IPS-20b (cell line): ENCODE results near the gene NR1D2.
"Not testable (repeated sequence)": the region's sequence is repeated elsewhere in the genome, so short reads cannot be mapped to it uniquely, and the experiment has no call there.

ENCODE experiments used
- H3K27ac ChIP-seq: one replicate; pipeline ENCODE4 v1.5.1; 2013; ENCODE audit warnings: low read length
- H3K27me3 ChIP-seq: 2 replicates; pipeline ENCODE4 v1.6.1; 2013; ENCODE audit warnings: mild to moderate bottlenecking, low read length, inconsistent platforms; ENCODE audit not compliant: insufficient read depth
- H3K36me3 ChIP-seq: 2 replicates; pipeline ENCODE4 v1.6.1; 2013; ENCODE audit warnings: low read depth, mild to moderate bottlenecking, inconsistent platforms, low read length, moderate library complexity; ENCODE audit not compliant: insufficient read depth
- H3K4me1 ChIP-seq: 2 replicates; pipeline ENCODE4 v1.6.1; 2013; ENCODE audit warnings: mild to moderate bottlenecking, control low read depth, inconsistent platforms, low read length, moderate library complexity; ENCODE audit not compliant: insufficient read depth
- H3K4me3 ChIP-seq: 2 replicates; pipeline ENCODE4 v1.5.1; 2013; ENCODE audit warnings: mild to moderate bottlenecking, low read length, inconsistent platforms
- H3K9ac ChIP-seq: 2 replicates; pipeline ENCODE4 v1.6.1; 2013; ENCODE audit warnings: low read depth, mild to moderate bottlenecking, inconsistent platforms, low read length, moderate library complexity
- H3K9me3 ChIP-seq: 2 replicates; pipeline ENCODE4 v1.6.1; 2013; ENCODE audit warnings: mild to moderate bottlenecking, low read depth, low read length, inconsistent platforms; ENCODE audit not compliant: insufficient read depth

Gene NR1D2

GRCh38 chr3:23991683-23992628, 46.9 kb downstream of the NR1D2 start:
- no peak overlapping the region for H3K9ac ChIP-seq

GRCh38 chr3:23993556-23994243, 48.6 kb downstream of the NR1D2 start:
- Histone ChIP-seq H3K27ac (no peak overlapping the region), H3K9ac (no peak overlapping the region), H3K9me3 (no peaks in the 10 kb centered on the region), H3K4me1 (no peaks in the 10 kb centered on the region; the same call in 1 of the 2 replicates), H3K36me3 (no peaks in the 10 kb centered on the region), H3K4me3 (no peak overlapping the region), H3K27me3 (no peaks in the 10 kb centered on the region)

More at GRCh38 chr3:23991683-23992628, 46.9 kb downstream of the NR1D2 start:
- Histone ChIP-seq H3K27me3 (no peaks in the 10 kb centered on the region), H3K36me3 (no peaks in the 10 kb centered on the region), H3K9me3 (no peaks in the 10 kb centered on the region), H3K4me3 (no peak overlapping the region), H3K27ac (no peak overlapping the region), H3K4me1 (no peaks in the 10 kb centered on the region; the same call in 1 of the 2 replicates)

- H3K9ac ChIP-seq, result no peak overlapping the region
- H3K4me1 ChIP-seq, result peaks cover 2% of the 10 kb centered on the region
- H3K27ac ChIP-seq, result no peak overlapping the region
- H3K4me3 ChIP-seq, result no peak overlapping the region
- no peaks in the 10 kb centered on the region for H3K36me3 ChIP-seq
- no peaks in the 10 kb centered on the region for H3K9me3 ChIP-seq
- no peaks in the 10 kb centered on the region for H3K27me3 ChIP-seq
Observed at GRCh38 chr3:23994244-23994569, 49.1 kb downstream of the NR1D2 start.

- no peak overlapping the region for H3K4me3 ChIP-seq
- no peaks in the 10 kb centered on the region for H3K9me3 ChIP-seq
- no peaks in the 10 kb centered on the region for H3K36me3 ChIP-seq
- peaks cover 4% of the 10 kb centered on the region for H3K4me1 ChIP-seq
- no peaks in the 10 kb centered on the region for H3K27me3 ChIP-seq
- no peak overlapping the region for H3K9ac ChIP-seq
- H3K27ac ChIP-seq, result no peak overlapping the region
Observed at GRCh38 chr3:23995219-23995618, 50.1 kb downstream of the NR1D2 start.

GRCh38 chr3:23996095-23996524, 51.0 kb downstream of the NR1D2 start:
- no peaks in the 10 kb centered on the region for H3K27me3 ChIP-seq
- H3K4me3 ChIP-seq, result no peak overlapping the region
- H3K9ac ChIP-seq, result no peak overlapping the region
- no peaks in the 10 kb centered on the region for H3K36me3 ChIP-seq
- peaks cover 4% of the 10 kb centered on the region for H3K4me1 ChIP-seq
- no peak overlapping the region for H3K27ac ChIP-seq
- no peaks in the 10 kb centered on the region for H3K9me3 ChIP-seq

GRCh38 chr3:23999012-23999641, 54.0 kb downstream of the NR1D2 start:
- H3K9me3 ChIP-seq, result no peaks in the 10 kb centered on the region
- peaks cover 4% of the 10 kb centered on the region for H3K4me1 ChIP-seq
- H3K27ac ChIP-seq, result no peak overlapping the region
- H3K4me3 ChIP-seq, result no peak overlapping the region
- no peaks in the 10 kb centered on the region for H3K36me3 ChIP-seq
- H3K9ac ChIP-seq, result no peak overlapping the region
- H3K27me3 ChIP-seq, result no peaks in the 10 kb centered on the region

GRCh38 chr3:24002129-24002528, 57.0 kb downstream of the NR1D2 start:
- no peak overlapping the region for H3K4me3 ChIP-seq
- no peaks in the 10 kb centered on the region for H3K9me3 ChIP-seq
- H3K27me3 ChIP-seq, result no peaks in the 10 kb centered on the region
- peaks cover 4% of the 10 kb centered on the region for H3K4me1 ChIP-seq
- H3K36me3 ChIP-seq, result no peaks in the 10 kb centered on the region
- no peak overlapping the region for H3K27ac ChIP-seq
- no peak overlapping the region for H3K9ac ChIP-seq

- H3K27me3 ChIP-seq, result no peaks in the 10 kb centered on the region
- H3K9me3 ChIP-seq, result no peaks in the 10 kb centered on the region
- no peak overlapping the region for H3K9ac ChIP-seq
- no peak overlapping the region for H3K27ac ChIP-seq
- no peak overlapping the region for H3K4me3 ChIP-seq
- H3K4me1 ChIP-seq, result peaks cover 4% of the 10 kb centered on the region
- H3K36me3 ChIP-seq, result no peaks in the 10 kb centered on the region
Observed at GRCh38 chr3:24003466-24003865, 58.4 kb downstream of the NR1D2 start.

- Histone ChIP-seq H3K27me3 (no peaks in the 10 kb centered on the region), H3K9ac (no peak overlapping the region), H3K4me3 (no peak overlapping the region), H3K27ac (no peak overlapping the region), H3K36me3 (no peaks in the 10 kb centered on the region), H3K4me1 (peaks cover under 1% of the 10 kb centered on the region), H3K9me3 (no peaks in the 10 kb centered on the region)
Observed at GRCh38 chr3:24004171-24004938, 59.3 kb downstream of the NR1D2 start.

- H3K9ac ChIP-seq, result no peak overlapping the region
- H3K27ac ChIP-seq, result no peak overlapping the region
- no peak overlapping the region for H3K4me3 ChIP-seq
- no peaks in the 10 kb centered on the region for H3K9me3 ChIP-seq
- no peaks in the 10 kb centered on the region for H3K27me3 ChIP-seq
- H3K4me1 ChIP-seq, result no peaks in the 10 kb centered on the region
- H3K36me3 ChIP-seq, result no peaks in the 10 kb centered on the region
Observed at GRCh38 chr3:24005669-24006068, 60.6 kb downstream of the NR1D2 start.

- not testable (repeated sequence) for H3K4me1 ChIP-seq, H3K4me3 ChIP-seq, H3K36me3 ChIP-seq, H3K27ac ChIP-seq, H3K27me3 ChIP-seq, H3K9me3 ChIP-seq, H3K9ac ChIP-seq
Observed at GRCh38 chr3:24010834-24011233, 65.7 kb downstream of the NR1D2 start.
